GM23338 (cell line): ENCODE measurements around the gene SKOR1. TPM values are rescaled to one million over a fixed set of nuclear protein-coding genes. Genes with fewer than 3 reads are reported as not detected.

ENCODE experiments used
- ATAC-seq: fragments of 200-7000 bp; cut with Tn5 transposase; 3 replicates; pipeline ENCODE4 v1.9.1; 2020
- DNase-seq: peaks from one replicate; pipeline ENCODE4 v3.0.0-alpha.2; 2015; ENCODE audit warnings: low spot score
- H2AFZ ChIP-seq: fragments of 200-600 bp; sonication (generic); 2 replicates; pipeline ENCODE4 v1.8.0; 2016; ENCODE audit warnings: antibody characterized with exemption, mild to moderate bottlenecking, moderate library complexity
- H3F3A ChIP-seq: fragments of 200-600 bp; sonication (generic); replicated peaks from 2 replicates; pipeline ENCODE4 v1.8.0; 2017; ENCODE audit warnings: antibody characterized with exemption, mixed run types, low read depth
- H3K27ac ChIP-seq: fragments of 200-600 bp; sonication (generic); 2 replicates; pipeline ENCODE4 v1.6.1; 2016; ENCODE audit warnings: low read depth
- H3K27me3 ChIP-seq: fragments of 200-600 bp; sonication (generic); 2 replicates; pipeline ENCODE4 v1.8.0; 2016; ENCODE audit warnings: mild to moderate bottlenecking, mixed run types, moderate library complexity; ENCODE audit not compliant: insufficient read depth
- H3K36me3 ChIP-seq: fragments of 200-600 bp; sonication (generic); 2 replicates; pipeline ENCODE4 v1.8.0; 2016; ENCODE audit warnings: mild to moderate bottlenecking; ENCODE audit not compliant: insufficient read depth
- H3K4me1 ChIP-seq: fragments of 200-600 bp; sonication (generic); 2 replicates; pipeline ENCODE4 v1.8.0; 2016; ENCODE audit warnings: mild to moderate bottlenecking, moderate library complexity; ENCODE audit not compliant: insufficient read depth
- H3K4me2 ChIP-seq: fragments of 200-600 bp; sonication (generic); 2 replicates; pipeline ENCODE4 v1.7.1; 2017; ENCODE audit warnings: mixed run types
- H3K4me3 ChIP-seq: fragments of 200-600 bp; sonication (generic); 2 replicates; pipeline ENCODE4 v1.6.1; 2016; ENCODE audit warnings: mixed run types
- H3K79me2 ChIP-seq: fragments of 200-600 bp; sonication (generic); replicated peaks from 2 replicates; pipeline ENCODE4 v1.8.0; 2017; ENCODE audit warnings: mild to moderate bottlenecking; ENCODE audit not compliant: insufficient read depth
- H3K9me2 ChIP-seq: fragments of 200-600 bp; sonication (generic); 2 replicates; pipeline ENCODE4 v1.8.0; 2017; ENCODE audit not compliant: insufficient read depth
- H4K20me1 ChIP-seq: fragments of 200-600 bp; sonication (generic); replicated peaks from 2 replicates; pipeline ENCODE4 v1.8.0; 2017; ENCODE audit warnings: mild to moderate bottlenecking; ENCODE audit not compliant: insufficient read depth
- H3K27ac Mint-ChIP-seq: 2 replicates; pipeline ENCODE4 v1.8.0; 2020; ENCODE audit warnings: inconsistent platforms, mild to moderate bottlenecking, moderate library complexity, mixed read lengths
- H3K27me3 Mint-ChIP-seq: 3 replicates; pipeline ENCODE4 v1.8.0; 2022; ENCODE audit warnings: low read depth, mild to moderate bottlenecking, moderate library complexity, mixed read lengths, inconsistent platforms; ENCODE audit not compliant: insufficient read depth, poor library complexity
- H3K36me3 Mint-ChIP-seq: 3 replicates; pipeline ENCODE4 v1.8.0; 2021; ENCODE audit warnings: low read depth, mild to moderate bottlenecking, inconsistent platforms, moderate library complexity, mixed read lengths
- H3K4me1 Mint-ChIP-seq: 3 replicates; pipeline ENCODE4 v1.8.0; 2020; ENCODE audit warnings: mild to moderate bottlenecking, inconsistent platforms, mixed read lengths
- H3K4me3 Mint-ChIP-seq: 3 replicates; pipeline ENCODE4 v1.8.0; 2021; ENCODE audit warnings: moderate library complexity, mild to moderate bottlenecking, inconsistent platforms, mixed read lengths
- H3K9me3 Mint-ChIP-seq: 3 replicates; pipeline ENCODE4 v1.8.0; 2020; ENCODE audit warnings: moderate library complexity, mild to moderate bottlenecking, inconsistent platforms, mixed read lengths
- CREB1 ChIP-seq: fragments of 250-450 bp; sonication (Bioruptor Pico); IDR thresholded peaks from 2 replicates; pipeline ENCODE4 v1.5.0; 2020; ENCODE audit warnings: low read depth, mild to moderate bottlenecking, moderate library complexity
- CTCF ChIP-seq, 2 experiments: fragments of 200-600 bp in 1 of 2; sonication (generic) in 1 of 2; conservative IDR thresholded peaks; 2 replicates each; pipeline versions ENCODE4 v1.5.1 to v1.6.1; 2016 to 2017; ENCODE audit warnings: antibody characterized with exemption in 2 of 2, low read depth in 2 of 2, mild to moderate bottlenecking in 2 of 2, moderate library complexity in 1 of 2
- ETS1 ChIP-seq: IDR thresholded peaks from 2 replicates; pipeline ENCODE4 v1.6.1; 2016; ENCODE audit warnings: antibody characterized with exemption
- EZH2 ChIP-seq: fragments of 200-600 bp; sonication (generic); IDR thresholded peaks from one replicate; pipeline ENCODE4 v1.8.0; 2017; ENCODE audit warnings: antibody characterized with exemption, mild to moderate bottlenecking, low read depth; ENCODE audit not compliant: unreplicated experiment
- EZH2phosphoT487 ChIP-seq: fragments of 200-600 bp; sonication (generic); IDR thresholded peaks from one replicate; pipeline ENCODE4 v1.8.1; 2018; ENCODE audit warnings: antibody characterized with exemption; ENCODE audit not compliant: unreplicated experiment
- JUNB ChIP-seq: IDR thresholded peaks from one replicate; pipeline ENCODE4 v1.6.1; 2016; ENCODE audit warnings: antibody characterized with exemption; ENCODE audit not compliant: unreplicated experiment
- NANOG ChIP-seq: IDR thresholded peaks from 2 replicates; pipeline ENCODE4 v1.6.1; 2016; ENCODE audit warnings: antibody characterized with exemption, borderline replicate concordance
- POLR2AphosphoS5 ChIP-seq: IDR thresholded peaks from 2 replicates; pipeline ENCODE4 v1.6.1; 2016; ENCODE audit warnings: antibody characterized with exemption, low read depth
- REST ChIP-seq: IDR thresholded peaks from one replicate; pipeline ENCODE4 v1.6.1; 2018; ENCODE audit warnings: antibody characterized with exemption; ENCODE audit not compliant: unreplicated experiment
- STAT1 ChIP-seq: IDR thresholded peaks from one replicate; pipeline ENCODE4 v1.6.1; 2016; ENCODE audit warnings: antibody characterized with exemption; ENCODE audit not compliant: unreplicated experiment
- ZNF114 ChIP-seq: fragments of 250-450 bp; sonication (Bioruptor Pico); IDR thresholded peaks from 2 replicates; pipeline ENCODE4 v1.5.0; 2020; ENCODE audit warnings: mild to moderate bottlenecking, moderate library complexity
- ZNF331 ChIP-seq: fragments of 250-450 bp; sonication (Bioruptor Pico); IDR thresholded peaks from 2 replicates; pipeline ENCODE4 v1.5.0; 2020; ENCODE audit warnings: low read depth, mild to moderate bottlenecking, moderate library complexity
- polyA plus RNA-seq: library from polyadenylated mRNA; unstranded; fragments of >200 nt; fragmentation: Nextera tagmentation; extraction: Ambion mirVana; gene quantifications from 2 replicates; pipeline ENCODE4 v1.2.1, GENCODE V29; 2016
- total RNA-seq: library from RNA; depleted of rRNA; stranded (reverse); fragments of >200 nt; shearing (Covaris generic); gene quantifications from 2 replicates; pipeline ENCODE4 v1.2.3, GENCODE V29; 2014
- TF ChIP-seq, protein P1 (sequence below): fragments of 250-450 bp; sonication (Bioruptor Pico); IDR thresholded peaks from 2 replicates; pipeline ENCODE4 v1.5.0; 2020; ENCODE audit warnings: mild to moderate bottlenecking, moderate library complexity

SKOR1 gene
- total and polyA plus RNA-seq, 2 experiments from 2014 or later, result 0.17 TPM; not detected in 1

DNA sequence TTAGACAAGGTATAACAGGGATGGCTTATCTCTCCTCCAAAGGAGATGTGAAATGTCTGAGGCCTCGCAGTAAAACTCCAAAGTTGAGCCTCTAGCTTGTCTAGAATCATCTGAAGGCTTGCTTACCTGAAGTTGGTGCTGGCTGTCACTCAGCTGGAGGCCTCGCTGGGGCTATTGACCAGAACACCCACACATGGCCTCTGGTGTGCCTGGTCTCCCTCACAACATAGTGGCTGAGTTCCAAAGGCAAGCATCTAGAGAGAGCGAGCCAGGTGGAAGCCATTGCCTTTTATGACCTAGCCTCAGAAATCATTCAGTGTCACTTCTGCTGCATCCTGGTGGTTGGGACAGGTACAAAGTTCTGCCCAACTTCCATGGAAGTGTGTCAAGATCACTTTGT, 31.9 kb downstream of the SKOR1 start:
- Histone ChIP-seq H3K36me3 (no peaks in the 10 kb centered on the region), H2AFZ (no peak overlapping the region), H3K27ac (no peak overlapping the region), H4K20me1 (no peaks in the 10 kb centered on the region), H3K4me3 (no peak overlapping the region), H3F3A (no peaks in the 10 kb centered on the region), H3K4me1 (peaks cover 34% of the 10 kb centered on the region), H3K27me3 (peaks cover 2% of the 10 kb centered on the region; the same call in 1 of the 2 replicates), H3K9me2 (no peaks in the 10 kb centered on the region), H3K79me2 (no peaks in the 10 kb centered on the region), H3K4me2 (no peak overlapping the region)
- Mint-ChIP-seq H3K9me3 (no peaks in the 10 kb centered on the region; the same call in 2 of the 3 replicates), H3K36me3 (no peaks in the 10 kb centered on the region), H3K27me3 (peaks cover 7% of the 10 kb centered on the region), H3K4me1 (peaks cover 40% of the 10 kb centered on the region), H3K27ac (no peak overlapping the region), H3K4me3 (no peak overlapping the region)
- DNase-seq (no peak), ATAC-seq (no peak)
- TF ChIP-seq ZNF114 (CRISPR knock-in tag), result no peak
- TF ChIP-seq EZH2, result no peak
- TF ChIP-seq EZH2phosphoT487, result no peak
- no peak for TF ChIP-seq ZNF331 (CRISPR knock-in tag)
- no peak for TF ChIP-seq STAT1
- no peak for TF ChIP-seq CREB1 (CRISPR knock-in tag)
- no peak for TF ChIP-seq POLR2AphosphoS5
- TF ChIP-seq JUNB, result no peak
- TF ChIP-seq, protein P1, sequence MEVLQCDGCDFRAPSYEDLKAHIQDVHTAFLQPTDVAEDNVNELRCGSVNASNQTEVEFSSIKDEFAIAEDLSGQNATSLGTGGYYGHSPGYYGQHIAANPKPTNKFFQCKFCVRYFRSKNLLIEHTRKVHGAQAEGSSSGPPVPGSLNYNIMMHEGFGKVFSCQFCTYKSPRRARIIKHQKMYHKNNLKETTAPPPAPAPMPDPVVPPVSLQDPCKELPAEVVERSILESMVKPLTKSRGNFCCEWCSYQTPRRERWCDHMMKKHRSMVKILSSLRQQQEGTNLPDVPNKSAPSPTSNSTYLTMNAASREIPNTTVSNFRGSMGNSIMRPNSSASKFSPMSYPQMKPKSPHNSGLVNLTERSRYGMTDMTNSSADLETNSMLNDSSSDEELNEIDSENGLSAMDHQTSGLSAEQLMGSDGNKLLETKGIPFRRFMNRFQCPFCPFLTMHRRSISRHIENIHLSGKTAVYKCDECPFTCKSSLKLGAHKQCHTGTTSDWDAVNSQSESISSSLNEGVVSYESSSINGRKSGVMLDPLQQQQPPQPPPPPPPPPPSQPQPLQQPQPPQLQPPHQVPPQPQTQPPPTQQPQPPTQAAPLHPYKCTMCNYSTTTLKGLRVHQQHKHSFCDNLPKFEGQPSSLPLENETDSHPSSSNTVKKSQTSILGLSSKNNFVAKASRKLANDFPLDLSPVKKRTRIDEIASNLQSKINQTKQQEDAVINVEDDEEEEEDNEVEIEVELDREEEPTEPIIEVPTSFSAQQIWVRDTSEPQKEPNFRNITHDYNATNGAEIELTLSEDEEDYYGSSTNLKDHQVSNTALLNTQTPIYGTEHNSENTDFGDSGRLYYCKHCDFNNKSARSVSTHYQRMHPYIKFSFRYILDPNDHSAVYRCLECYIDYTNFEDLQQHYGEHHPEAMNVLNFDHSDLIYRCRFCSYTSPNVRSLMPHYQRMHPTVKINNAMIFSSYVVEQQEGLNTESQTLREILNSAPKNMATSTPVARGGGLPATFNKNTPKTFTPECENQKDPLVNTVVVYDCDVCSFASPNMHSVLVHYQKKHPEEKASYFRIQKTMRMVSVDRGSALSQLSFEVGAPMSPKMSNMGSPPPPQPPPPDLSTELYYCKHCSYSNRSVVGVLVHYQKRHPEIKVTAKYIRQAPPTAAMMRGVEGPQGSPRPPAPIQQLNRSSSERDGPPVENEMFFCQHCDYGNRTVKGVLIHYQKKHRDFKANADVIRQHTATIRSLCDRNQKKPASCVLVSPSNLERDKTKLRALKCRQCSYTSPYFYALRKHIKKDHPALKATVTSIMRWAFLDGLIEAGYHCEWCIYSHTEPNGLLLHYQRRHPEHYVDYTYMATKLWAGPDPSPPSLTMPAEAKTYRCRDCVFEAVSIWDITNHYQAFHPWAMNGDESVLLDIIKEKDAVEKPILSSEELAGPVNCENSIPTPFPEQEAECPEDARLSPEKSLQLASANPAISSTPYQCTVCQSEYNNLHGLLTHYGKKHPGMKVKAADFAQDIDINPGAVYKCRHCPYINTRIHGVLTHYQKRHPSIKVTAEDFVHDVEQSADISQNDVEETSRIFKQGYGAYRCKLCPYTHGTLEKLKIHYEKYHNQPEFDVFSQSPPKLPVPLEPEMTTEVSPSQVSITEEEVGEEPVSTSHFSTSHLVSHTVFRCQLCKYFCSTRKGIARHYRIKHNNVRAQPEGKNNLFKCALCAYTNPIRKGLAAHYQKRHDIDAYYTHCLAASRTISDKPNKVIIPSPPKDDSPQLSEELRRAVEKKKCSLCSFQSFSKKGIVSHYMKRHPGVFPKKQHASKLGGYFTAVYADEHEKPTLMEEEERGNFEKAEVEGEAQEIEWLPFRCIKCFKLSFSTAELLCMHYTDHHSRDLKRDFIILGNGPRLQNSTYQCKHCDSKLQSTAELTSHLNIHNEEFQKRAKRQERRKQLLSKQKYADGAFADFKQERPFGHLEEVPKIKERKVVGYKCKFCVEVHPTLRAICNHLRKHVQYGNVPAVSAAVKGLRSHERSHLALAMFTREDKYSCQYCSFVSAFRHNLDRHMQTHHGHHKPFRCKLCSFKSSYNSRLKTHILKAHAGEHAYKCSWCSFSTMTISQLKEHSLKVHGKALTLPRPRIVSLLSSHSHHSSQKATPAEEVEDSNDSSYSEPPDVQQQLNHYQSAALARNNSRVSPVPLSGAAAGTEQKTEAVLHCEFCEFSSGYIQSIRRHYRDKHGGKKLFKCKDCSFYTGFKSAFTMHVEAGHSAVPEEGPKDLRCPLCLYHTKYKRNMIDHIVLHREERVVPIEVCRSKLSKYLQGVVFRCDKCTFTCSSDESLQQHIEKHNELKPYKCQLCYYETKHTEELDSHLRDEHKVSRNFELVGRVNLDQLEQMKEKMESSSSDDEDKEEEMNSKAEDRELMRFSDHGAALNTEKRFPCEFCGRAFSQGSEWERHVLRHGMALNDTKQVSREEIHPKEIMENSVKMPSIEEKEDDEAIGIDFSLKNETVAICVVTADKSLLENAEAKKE (CRISPR knock-in tag), result no peak
- no peak for TF ChIP-seq NANOG
- no peak for TF ChIP-seq CTCF (conservative IDR thresholded peaks at IDR 0.05; ENCODE audit: low read depth in 2 of 2)
- no peak for TF ChIP-seq REST
- no peak for TF ChIP-seq ETS1
